Posterior cingulate gyrus (tissue), 11 donors: ENCODE measurements around the gene BCL2.

Source experiments
- DNase-seq, 10 donors: peaks; one replicate each; pipeline versions ENCODE4 v3.0.0 to v3.0.0-alpha.2; 2020 to 2021; ENCODE audit warnings: mixed read lengths in 3 of 10
- intact Hi-C: fragments of 100-400 bp; cut with DNase I; formaldehyde crosslinking; loops from one replicate; pipeline ENCODE4 v1.15.1; 2023

BCL2 gene

GRCh38 chr18:63154350-63155152 is 165.0 kb downstream of the BCL2 start:
- no peak for DNase-seq
- intact Hi-C loops: loop anchor here (10.0 kb wide), 1 partner anchor 80 kb away; no protein-coding TSS in a partner anchor

- intact Hi-C loops: loop anchor here (10.0 kb wide), 1 partner anchor 82 kb away; no protein-coding TSS in a partner anchor
- no peak for DNase-seq
Observed at GRCh38 chr18:63152791-63153190, 166.8 kb downstream of the BCL2 start.

- DNase-seq: no peak
- intact Hi-C loops: loop anchor here (10.0 kb wide), 1 partner anchor 83 kb away; no protein-coding TSS in a partner anchor
Observed at GRCh38 chr18:63152096-63152495, 167.5 kb downstream of the BCL2 start.

- intact Hi-C loops: loop anchor here (10.0 kb wide), 1 partner anchor 83 kb away; no protein-coding TSS in a partner anchor
Observed at GRCh38 chr18:63151539-63151938, 168.0 kb downstream of the BCL2 start.

GRCh38 chr18:63150942-63151421 is 168.6 kb downstream of the BCL2 start:
- DNase-seq: no peak
- intact Hi-C loops: loop anchor here (10.0 kb wide), 1 partner anchor 84 kb away; no protein-coding TSS in a partner anchor

More at GRCh38 chr18:63151539-63151938, 168.0 kb downstream of the BCL2 start:
- DNase-seq: no peak

DNA sequence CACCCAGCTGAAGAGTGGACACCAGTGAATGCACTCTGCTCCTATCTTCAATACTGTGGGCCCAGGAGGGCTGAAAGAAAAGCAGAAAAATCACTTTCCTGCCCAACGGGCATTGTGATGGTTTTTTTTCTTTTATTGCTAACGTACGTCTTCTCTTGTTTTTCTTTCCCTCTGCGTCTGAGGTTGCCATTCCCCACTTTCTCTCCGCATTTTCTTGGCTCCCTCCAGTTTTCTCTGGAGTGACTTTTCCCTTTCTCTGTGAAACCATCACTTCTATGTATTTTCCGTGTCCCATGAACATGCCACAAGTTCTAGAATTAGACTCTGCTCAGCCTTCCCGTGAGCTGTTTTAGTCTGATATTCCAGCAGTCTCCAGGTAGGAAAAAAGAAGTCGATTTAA is 169.2 kb downstream of the BCL2 start:
- no peak for DNase-seq
- intact Hi-C loops: loop anchor here (10.0 kb wide), 1 partner anchor 84 kb away; no protein-coding TSS in a partner anchor

DNA sequence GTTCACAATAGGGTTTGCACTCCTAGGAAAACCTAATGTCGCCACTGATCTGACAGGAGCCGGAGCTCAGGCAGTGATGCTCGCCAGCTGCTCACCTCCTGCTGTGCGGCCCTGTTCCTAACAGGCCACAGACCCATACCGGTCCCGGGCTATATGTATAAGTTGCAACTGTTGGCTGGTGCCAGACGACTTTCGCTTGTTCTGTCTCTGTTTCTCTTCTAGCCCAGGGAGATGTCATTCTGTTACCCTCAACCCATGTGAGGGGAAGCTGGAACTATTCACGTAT is 170.3 kb downstream of the BCL2 start:
- intact Hi-C loops: no loop called here
- DNase-seq: peak in 1 of 10 donors; percentile 75

DNA sequence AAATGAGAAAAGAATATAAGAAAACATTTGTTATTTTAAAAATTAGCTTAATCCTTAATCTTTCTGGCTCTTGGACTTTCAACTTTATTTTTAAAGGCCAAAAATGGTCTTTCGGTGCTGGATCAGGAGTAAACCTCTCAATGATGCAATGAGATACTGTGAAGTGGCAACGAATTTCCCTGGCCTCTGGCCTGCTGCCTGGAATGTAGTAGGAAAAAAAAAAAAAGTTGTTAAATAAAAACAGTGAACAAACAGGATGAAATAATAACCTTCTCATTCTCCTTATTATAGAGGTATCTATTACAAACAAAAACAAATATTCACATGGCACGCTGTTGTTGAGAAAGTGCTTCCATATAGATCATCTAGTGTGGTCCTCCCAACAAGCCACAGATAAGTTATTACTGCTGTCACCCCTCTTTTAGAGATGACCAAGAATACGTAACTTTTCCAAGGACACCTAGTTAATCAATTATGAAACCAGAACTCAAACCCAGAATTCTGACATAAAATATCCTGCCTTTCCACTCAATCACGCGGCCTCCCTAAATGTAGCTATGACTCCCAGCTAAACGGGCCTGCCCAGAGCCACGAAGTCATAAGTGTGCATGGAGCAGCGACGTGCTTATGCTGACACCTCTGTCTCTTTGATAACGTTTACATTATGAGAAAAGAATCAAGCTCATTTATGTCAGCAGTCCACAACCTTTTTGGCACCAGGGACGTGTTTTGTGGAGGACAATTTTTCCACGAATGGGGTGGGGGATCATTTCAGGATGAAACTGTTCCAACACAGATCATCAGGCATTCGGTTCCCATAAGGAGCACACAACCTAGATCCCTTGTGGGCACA is 170.9 kb downstream of the BCL2 start:
- intact Hi-C loops: no loop called here
- no peak for DNase-seq

DNA sequence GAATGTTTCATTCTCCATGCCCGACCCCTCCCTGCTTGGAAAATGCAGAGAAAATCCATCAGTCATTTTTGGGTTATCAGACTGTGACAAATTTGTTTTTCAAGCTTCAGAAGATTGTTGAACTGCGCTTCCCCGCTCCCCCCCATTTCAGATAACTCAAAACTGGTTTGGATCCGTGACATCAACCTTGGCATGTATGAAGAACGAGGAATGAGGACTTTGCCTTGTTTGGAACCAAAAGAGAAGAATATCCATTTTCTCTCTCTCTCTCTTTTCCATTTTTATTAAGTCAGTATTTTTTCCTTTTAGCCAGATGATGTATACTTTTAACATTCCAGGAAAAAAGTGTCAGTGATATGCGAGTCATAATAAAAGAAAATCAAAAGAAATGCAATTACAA is 171.6 kb downstream of the BCL2 start:
- intact Hi-C loops: no loop called here
- no peak for DNase-seq

- no peak for DNase-seq
- intact Hi-C loops: no loop called here
Observed at GRCh38 chr18:63146828-63147409, 172.7 kb downstream of the BCL2 start.

- DNase-seq: peak in 1 of 10 donors; percentile 71
- intact Hi-C loops: no loop called here
Observed at GRCh38 chr18:63145851-63146555, 173.6 kb downstream of the BCL2 start.

GRCh38 chr18:63145166-63145850 is 174.3 kb downstream of the BCL2 start:
- intact Hi-C loops: no loop called here
- no peak for DNase-seq

GRCh38 chr18:63144748-63145147 is 174.8 kb downstream of the BCL2 start:
- intact Hi-C loops: no loop called here
- no peak for DNase-seq

DNA sequence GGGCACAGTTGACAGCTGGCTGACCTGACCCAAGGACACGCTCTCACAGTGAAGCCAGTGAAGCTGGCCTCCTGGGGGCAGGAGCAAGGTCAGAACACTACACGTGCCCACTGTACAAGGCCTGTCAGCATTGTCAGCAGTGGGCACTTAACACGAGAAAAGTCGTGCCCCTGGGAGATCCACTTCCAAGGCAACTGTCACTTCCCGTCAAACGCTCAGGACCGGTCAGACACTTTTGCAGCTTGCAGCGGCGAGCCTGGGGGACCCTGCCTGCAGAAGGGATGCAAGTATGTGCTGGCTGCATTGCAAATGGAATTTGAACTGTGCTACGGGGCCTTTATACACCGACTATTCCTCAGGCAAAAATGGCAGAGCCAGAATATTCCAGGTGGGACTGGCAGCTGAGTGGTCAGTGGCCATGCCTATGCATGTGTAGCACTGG is 176.2 kb downstream of the BCL2 start:
- intact Hi-C loops: no loop called here
- DNase-seq: peak in 1 of 10 donors; percentile 59

DNA sequence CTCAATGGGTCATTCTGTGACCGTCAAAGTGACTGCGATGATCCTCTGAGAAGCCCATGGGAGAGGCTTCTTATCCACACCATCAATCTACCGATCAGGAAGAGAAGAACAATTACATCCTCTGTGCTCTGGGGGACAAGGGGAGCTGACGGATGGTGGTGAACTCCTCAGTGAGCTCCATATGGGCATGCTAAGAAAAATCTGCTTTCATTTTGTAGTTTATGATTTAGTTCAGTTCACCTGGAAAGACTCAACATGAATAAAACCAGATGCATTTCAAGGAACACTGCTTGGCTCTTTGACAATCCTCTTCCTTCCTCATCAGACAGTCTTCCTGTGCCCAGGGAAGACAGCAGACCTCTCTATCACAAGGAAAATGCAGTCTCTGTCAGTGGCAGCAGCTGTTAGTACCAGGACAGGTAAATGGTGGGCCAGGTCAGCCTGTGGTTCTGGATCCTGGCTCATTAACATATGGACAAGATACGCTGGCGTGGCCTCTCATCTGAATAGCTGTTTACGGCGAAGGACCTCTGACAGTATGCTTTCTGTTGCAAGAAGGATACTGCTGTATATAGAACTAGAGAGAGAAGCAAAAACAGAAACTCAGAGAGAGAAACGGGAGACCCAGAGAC is 176.9 kb downstream of the BCL2 start:
- no peak for DNase-seq
- intact Hi-C loops: no loop called here

DNA sequence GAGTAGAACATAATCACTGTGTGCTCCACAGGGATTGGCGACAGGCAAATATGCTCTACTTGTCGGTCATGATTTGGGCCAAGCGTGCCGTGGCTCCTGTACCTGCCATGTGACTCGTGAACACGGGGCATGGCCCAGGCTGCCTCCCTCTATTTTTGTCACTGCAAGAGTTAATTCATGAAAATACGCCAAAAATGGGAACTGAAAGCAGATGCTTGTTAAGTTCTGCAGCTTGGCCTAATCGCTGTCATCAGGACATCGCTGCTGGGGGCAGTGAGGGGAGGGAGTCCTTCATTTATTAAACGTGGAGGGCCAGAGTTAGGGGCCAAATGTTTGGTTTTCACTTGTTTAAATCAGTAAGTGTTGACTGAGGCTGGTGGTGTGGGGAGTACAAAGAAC is 177.8 kb downstream of the BCL2 start:
- DNase-seq: no peak
- intact Hi-C loops: no loop called here

DNA sequence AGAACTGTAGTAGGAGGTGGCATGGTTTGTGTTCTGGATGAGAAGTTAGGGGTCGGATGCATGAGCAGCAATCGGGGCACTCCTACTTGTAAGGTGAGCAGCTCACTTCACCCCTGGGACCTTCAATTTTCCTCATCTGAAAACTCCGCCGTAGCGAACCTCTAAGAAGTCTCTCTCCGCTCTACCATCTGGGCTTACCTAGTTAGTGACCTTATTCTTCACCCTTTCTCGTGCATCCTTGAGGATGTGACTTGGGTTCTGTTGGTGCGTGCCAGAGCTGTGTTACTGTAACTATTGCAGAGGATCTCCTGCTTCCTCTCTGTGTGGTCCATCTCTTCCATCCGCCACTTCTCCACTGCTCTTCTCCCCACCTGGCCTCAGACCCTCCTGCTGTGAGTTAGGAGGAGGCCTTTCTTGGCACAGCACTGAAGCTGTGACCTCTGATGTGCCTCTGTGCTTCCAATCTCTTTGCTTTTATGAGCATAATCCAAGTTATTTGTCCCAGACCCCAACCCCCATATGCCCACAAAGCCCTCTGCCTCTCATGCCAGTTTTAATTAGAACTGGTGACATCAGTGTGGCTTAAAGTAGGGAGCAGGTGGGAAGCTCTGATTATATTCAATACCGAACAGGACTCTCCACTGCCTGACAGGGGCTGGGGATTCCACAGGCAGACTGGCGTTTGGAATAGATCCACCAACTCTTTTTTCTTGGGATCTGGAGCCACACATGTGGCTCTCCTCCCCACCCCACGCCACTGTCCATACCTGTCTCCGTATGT is 178.4 kb downstream of the BCL2 start:
- intact Hi-C loops: no loop called here
- DNase-seq: no peak

GRCh38 chr18:63140038-63140450 is 179.5 kb downstream of the BCL2 start:
- intact Hi-C loops: no loop called here
- DNase-seq: no peak
